Gastroesophageal sphincter (tissue), 3 donors: Measurements from ENCODE around the gene MIB2.

Experiments
- CTCF ChIP-seq, 4 experiments: fragments of 200-600 bp in 2 of 4; fragments of 450-650 bp in 2 of 4; sonication (generic) in 1 of 4; IDR thresholded peaks; one replicate each; pipeline ENCODE4 v1.5.1; 2017 to 2019; ENCODE audit warnings: antibody characterized with exemption in 4 of 4, mild to moderate bottlenecking in 2 of 4, moderate library complexity in 2 of 4
- EP300 ChIP-seq: sonication (generic); formaldehyde crosslinking; IDR thresholded peaks from one replicate; pipeline ENCODE4 v1.6.1; 2017; ENCODE audit warnings: antibody characterized with exemption, mild to moderate bottlenecking
- POLR2A ChIP-seq, 2 donors: fragments of 450-650 bp; IDR thresholded peaks; one replicate each; pipeline ENCODE4 v1.6.1; 2017; ENCODE audit warnings: antibody characterized with exemption in 2 of 2, mild to moderate bottlenecking in 2 of 2, moderate library complexity in 1 of 2

DNA sequence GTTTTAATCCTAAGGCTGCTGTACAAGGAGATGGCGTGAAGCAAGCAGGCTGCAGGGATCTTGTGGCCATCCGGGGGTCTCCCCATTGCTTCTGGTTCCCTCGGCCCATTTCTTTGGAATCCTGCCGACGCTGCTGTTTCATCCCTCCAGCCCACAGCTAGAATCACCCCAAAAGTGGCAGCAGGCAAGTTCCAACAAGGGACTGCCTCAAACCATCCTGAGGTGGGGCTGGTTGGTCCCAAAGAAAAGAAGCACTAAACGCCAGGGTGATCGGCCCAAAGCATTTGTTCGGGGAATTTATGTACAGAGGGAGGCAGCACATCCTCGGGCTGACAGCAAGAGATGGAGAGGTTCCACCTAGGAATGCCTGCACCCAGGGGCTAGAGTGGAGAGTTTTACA lies 4.5 kb upstream of the MIB2 start:
- no peak for TF ChIP-seq EP300
- no peak for TF ChIP-seq POLR2A (IDR thresholded peaks at IDR 0.05)
- no peak for TF ChIP-seq CTCF (IDR thresholded peaks at IDR 0.05)
